ENCODE results near the gene FBXO11. TPM values are rescaled to one million over a fixed set of nuclear protein-coding genes. Genes with fewer than 3 reads are reported as not detected.

Gene FBXO11
- polyA plus RNA-seq, 10 donors: 38.0 to 59.4 (median 51.6) TPM

GRCh38 chr2:47796090-47796697, 110.1 kb downstream of the FBXO11 start:
- no peak for DNase-seq

DNA sequence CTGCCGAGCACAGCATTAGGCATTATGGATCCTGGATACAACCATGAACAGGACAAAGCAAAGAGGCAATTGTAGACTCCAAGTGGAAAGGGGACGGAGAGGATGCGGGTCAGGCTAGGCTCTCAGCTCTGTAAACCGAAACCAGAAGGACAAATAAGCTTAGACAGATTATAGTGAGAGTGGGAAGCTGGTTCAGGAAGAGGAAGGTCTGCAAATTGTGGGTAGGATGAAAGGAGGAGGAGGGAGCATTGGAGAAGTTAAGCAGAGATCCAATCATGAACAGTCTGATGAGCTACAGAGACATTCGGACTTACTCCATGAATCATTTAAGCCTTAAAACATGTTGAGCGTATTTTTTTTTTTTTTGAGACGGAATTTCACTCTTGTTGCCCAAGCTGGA, 120.3 kb downstream of the FBXO11 start:
- peak in 1 of 3 donors; percentile 19 for DNase-seq

GRCh38 chr2:47784352-47784851, 121.9 kb downstream of the FBXO11 start:
- no peak for DNase-seq

GRCh38 chr2:47783486-47784351, 122.6 kb downstream of the FBXO11 start:
- DNase-seq: peak; percentile 41 to 89 (median 81)

- DNase-seq: peak; percentile 91 to 97 (median 94)
These were observed 123.4 kb downstream of the FBXO11 start, which contains the start of gene MSH6 for GRCh38 chr2:47782671-47783485. Gene MSH6, plus strand, starts transcription at chr2:47783145. Its CDS starts 89 bp downstream, at chr2:47783234.

DNA sequence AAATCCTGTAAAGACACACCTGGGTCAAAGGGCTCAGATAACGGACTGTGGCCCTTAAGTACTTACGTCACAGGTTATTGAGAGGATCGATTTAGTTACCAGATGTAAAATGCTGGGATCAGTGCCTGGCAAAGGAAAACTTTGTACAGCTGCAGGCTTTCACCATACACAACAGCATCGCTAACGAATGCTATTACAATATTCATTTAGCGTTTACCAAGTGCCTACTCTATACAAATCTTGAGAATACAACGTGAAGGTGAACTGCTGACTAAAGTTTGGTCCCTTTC, 124.0 kb downstream of the FBXO11 start:
- DNase-seq: no peak

GRCh38 chr2:47779426-47779790, 126.9 kb downstream of the FBXO11 start:
- no peak for DNase-seq

- DNase-seq: no peak
These were observed 127.4 kb downstream of the FBXO11 start for GRCh38 chr2:47778698-47779425.

DNA sequence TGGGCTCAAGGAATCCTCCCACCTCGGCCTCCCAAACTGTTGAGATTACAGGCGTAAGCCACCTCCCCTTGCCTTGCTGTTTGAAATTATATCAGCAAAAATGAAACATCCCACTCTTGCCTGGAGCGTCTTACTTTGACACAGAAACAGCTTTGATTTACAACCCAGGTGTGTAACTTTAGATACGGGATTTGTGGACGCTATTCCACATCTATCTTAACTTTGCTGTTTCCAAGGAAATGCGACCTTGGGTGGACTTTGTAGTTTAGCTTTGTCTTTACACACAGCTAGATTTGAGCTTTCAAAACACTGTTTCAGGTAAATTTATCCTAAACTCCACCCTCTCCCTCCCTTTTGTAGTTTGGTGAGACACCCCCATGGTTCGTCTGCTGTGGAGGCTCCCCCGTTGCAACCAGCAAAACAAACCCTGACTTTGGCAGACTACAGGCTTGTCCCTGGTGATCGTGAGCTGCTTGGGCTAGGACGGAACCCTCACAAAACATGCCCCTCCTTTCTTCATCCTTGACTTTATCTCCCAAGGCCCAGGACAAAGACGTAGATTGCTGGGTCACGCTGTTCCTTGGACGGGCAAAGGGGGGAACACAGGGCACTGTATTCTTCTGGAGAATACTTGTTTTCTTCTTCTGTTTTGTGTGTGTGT, 128.9 kb downstream of the FBXO11 start:
- DNase-seq: no peak

GRCh38 chr2:47774567-47774966, 131.7 kb downstream of the FBXO11 start:
- no peak for DNase-seq

GRCh38 chr2:47772343-47772742, 134.0 kb downstream of the FBXO11 start:
- no peak for DNase-seq

DNA sequence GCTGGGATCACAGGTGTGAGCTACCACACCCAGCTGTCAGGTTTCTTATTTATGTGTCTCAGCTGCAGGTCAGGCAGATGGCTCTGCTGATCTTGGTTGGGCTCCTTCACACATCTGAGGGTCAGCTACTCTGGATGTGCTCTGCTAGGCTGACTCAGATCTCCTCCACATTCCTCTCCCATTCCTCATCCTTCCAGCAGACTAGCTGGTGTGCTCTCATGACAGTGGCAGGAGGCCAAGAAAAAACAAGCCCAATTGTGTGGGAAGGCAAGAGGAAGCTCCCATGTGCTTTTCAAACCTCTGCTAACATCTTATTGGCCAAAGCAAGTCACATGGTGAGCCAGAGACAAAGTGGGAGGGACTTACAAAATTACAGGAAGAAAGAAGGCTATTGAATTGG, 135.1 kb downstream of the FBXO11 start:
- DNase-seq: peak in 1 of 3 donors; percentile 52

DNA sequence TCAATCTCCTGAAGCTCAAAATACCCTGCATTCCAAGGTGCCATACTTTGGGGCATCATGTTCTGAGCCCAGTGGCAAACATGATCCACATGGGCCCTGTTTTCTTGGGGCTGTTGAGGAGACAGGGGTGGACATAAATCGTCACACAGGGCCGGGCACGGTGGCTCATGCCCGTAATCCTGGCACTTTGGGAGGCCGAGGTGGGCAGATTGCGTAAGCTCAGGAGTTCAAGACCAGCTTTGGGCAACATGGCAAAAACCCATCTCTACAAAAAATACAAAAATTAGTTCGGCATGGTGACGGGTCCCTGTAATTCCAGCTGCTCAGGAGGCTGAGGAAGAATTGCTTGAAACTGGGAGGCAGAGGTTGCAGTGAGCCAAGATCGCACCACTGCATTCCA, 137.0 kb downstream of the FBXO11 start:
- DNase-seq: no peak

- DNase-seq: peak; percentile 41 to 79 (median 65)
These were observed 138.3 kb downstream of the FBXO11 start for GRCh38 chr2:47767880-47768609.

- no peak for DNase-seq
These were observed 138.8 kb downstream of the FBXO11 start for GRCh38 chr2:47767497-47767844.

GRCh38 chr2:47751856-47752414, 154.4 kb downstream of the FBXO11 start:
- no peak for DNase-seq

DNA sequence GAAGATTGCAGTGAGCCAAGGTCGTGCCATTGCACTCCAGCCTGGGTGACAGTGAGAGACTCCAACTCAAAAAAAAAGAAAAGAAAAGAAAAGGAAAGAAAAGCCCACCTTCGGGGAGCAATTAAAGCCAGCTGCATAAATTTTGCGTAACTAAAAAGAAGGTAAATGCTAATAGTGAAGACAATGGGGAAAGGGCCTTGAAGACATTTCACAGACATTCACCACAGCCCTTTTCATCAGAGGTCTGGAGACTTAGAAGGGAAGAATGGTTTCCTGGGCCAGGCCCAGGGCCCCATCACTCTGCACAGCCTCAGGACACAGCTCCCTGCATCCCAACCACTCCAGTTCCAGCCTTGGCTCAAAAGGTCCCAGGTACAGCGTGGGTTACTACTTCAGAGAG, 158.4 kb downstream of the FBXO11 start:
- no peak for DNase-seq

- no peak for DNase-seq
These were observed 162.2 kb downstream of the FBXO11 start for GRCh38 chr2:47744074-47744473.

DNA sequence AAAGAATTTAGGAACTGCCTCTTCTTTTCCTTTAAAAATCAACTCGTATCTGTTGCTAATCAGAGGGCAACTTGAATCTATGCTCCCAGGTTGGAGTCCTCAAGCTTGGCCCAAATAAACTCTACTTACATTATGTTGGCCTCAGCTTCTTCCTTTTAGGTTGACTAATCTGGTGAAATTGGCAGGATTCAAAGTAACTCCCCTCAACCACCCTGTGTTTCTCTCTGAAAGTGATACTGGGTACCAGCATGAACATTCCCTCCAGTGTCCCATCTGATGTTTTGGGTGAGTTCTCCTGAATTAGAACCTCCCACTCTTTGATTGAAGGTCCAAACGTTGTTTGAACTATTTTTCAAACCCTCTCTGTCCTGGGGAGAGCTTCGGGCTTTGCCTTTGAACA, 164.7 kb downstream of the FBXO11 start:
- no peak for DNase-seq

GRCh38 chr2:47741101-47741500, 165.2 kb downstream of the FBXO11 start:
- DNase-seq: no peak

All from muscle of back (tissue), 11 donors.